GM12878 (cell line): ENCODE data around the gene LMO2. TPM values are rescaled to one million over a fixed set of nuclear protein-coding genes. Genes with fewer than 3 reads are reported as not detected.

Experiments used
- ATAC-seq: fragments of 200-7000 bp; cut with Tn5 transposase; 3 replicates; pipeline ENCODE4 v1.9.1; 2020; ENCODE audit warnings: mild to moderate bottlenecking, moderate library complexity
- BruUV-seq: library from RNA; stranded (reverse); fragments of 400-500 nt; replicated peaks from 2 replicates; lab custom pipeline; 2021; lab: Mats Ljungman, UMichigan
- CTCF ChIA-PET: fragments of 300-600 bp; sonication (Branson Sonifier 250); formaldehyde crosslinking; extraction: SDS; loops from one replicate; lab custom pipeline; 2021; ENCODE audit warnings: inconsistent platforms; lab: Yijun Ruan, JAX
- POLR2A ChIA-PET: fragments of 350-600 bp; formaldehyde crosslinking; extraction: SDS; loops from one replicate; lab custom pipeline; 2021; ENCODE audit warnings: inconsistent platforms; lab: Charles Lee
- RAD21 ChIA-PET: fragments of 300-600 bp; sonication (Branson Sonifier 250); formaldehyde crosslinking; loops from one replicate; lab custom pipeline; 2023; ENCODE audit warnings: antibody characterized with exemption; ENCODE audit not compliant: unreplicated experiment; lab: Charles Lee
- SMC1A ChIA-PET: fragments of 300-600 bp; sonication (Branson Sonifier 250); formaldehyde crosslinking; loops from one replicate; lab custom pipeline; 2023; ENCODE audit not compliant: unreplicated experiment, uncharacterized antibody; lab: Charles Lee
- DNase-seq: peaks from one replicate; pipeline ENCODE4 v3.0.0-alpha.2; 2011; ENCODE audit warnings: low read depth, low spot score
- FAIRE-seq: peaks from 3 replicates; lab custom pipeline; 2011; peaks lifted over from hg19 to GRCh38; lab: Jason Lieb, UNC
- H2AFZ ChIP-seq: 2 replicates; pipeline ENCODE4 v1.6.0; 2011; ENCODE audit warnings: low read depth, low read length, control low read depth; ENCODE audit not compliant: control insufficient read depth
- H3K27ac ChIP-seq: 2 replicates; pipeline ENCODE4 v1.5.1; 2011; ENCODE audit warnings: control low read depth; ENCODE audit not compliant: control insufficient read depth, insufficient read depth
- H3K27me3 ChIP-seq, 2 experiments: replicated peaks in 1 of 2; 2 replicates each; pipeline versions ENCODE4 v1.6.0 to v1.6.1; 2011; ENCODE audit warnings: low read length in 1 of 2; ENCODE audit not compliant: control insufficient read depth in 2 of 2, insufficient read depth in 2 of 2
- H3K36me3 ChIP-seq, 2 experiments: 2 replicates each; pipeline ENCODE4 v1.5.1; 2011; ENCODE audit warnings: low read length in 1 of 2; ENCODE audit not compliant: control insufficient read depth in 2 of 2, insufficient read depth in 2 of 2
- H3K4me1 ChIP-seq: 2 replicates; pipeline ENCODE4 v1.6.1; 2011; ENCODE audit warnings: mild to moderate bottlenecking, low read length, moderate library complexity, mixed read lengths; ENCODE audit not compliant: control insufficient read depth, insufficient read depth
- H3K4me2 ChIP-seq: 2 replicates; pipeline ENCODE4 v1.6.0; 2011; ENCODE audit warnings: control low read depth; ENCODE audit not compliant: control insufficient read depth, insufficient read depth
- H3K4me3 ChIP-seq: fragments of 200-600 bp; sonication (generic); 2 replicates; pipeline ENCODE4 v1.5.1; 2016
- H3K79me2 ChIP-seq: 2 replicates; pipeline ENCODE4 v1.6.0; 2011; ENCODE audit warnings: low read length; ENCODE audit not compliant: control insufficient read depth, insufficient read depth
- H3K9ac ChIP-seq: 2 replicates; pipeline ENCODE4 v1.8.0; 2011; ENCODE audit warnings: low read length, control low read depth, mixed read lengths; ENCODE audit not compliant: control insufficient read depth, insufficient read depth
- H3K9me3 ChIP-seq: replicated peaks from 3 replicates; pipeline ENCODE4 v1.5.1; 2011; ENCODE audit warnings: mild to moderate bottlenecking, low read length; ENCODE audit not compliant: control insufficient read depth, insufficient read depth
- H4K20me1 ChIP-seq: 2 replicates; pipeline ENCODE4 v1.6.0; 2011; ENCODE audit not compliant: control insufficient read depth, insufficient read depth
- ASH2L ChIP-seq: fragments of 300-600, 200-600 bp; sonication (generic); IDR thresholded peaks from 2 replicates; pipeline ENCODE4 v1.6.1; 2017; ENCODE audit warnings: low read depth, mild to moderate bottlenecking, borderline replicate concordance
- CEBPZ ChIP-seq: fragments of 150-350 bp; IDR thresholded peaks from 2 replicates; pipeline ENCODE4 v1.6.1; 2016; ENCODE audit warnings: low read depth, low read length
- E2F4 ChIP-seq: IDR thresholded peaks from 2 replicates; pipeline ENCODE4 v1.6.1; 2012; ENCODE audit warnings: low read depth, low read length, improper control_type of control experiment
- IKZF1 ChIP-seq: fragments of 450-650 bp; conservative IDR thresholded peaks from 2 replicates; pipeline ENCODE4 v1.6.1; 2017; ENCODE audit warnings: antibody characterized with exemption, mild to moderate bottlenecking
- JUNB ChIP-seq: IDR thresholded peaks from 2 replicates; pipeline ENCODE4 v1.6.1; 2016; ENCODE audit warnings: antibody characterized with exemption, mild to moderate bottlenecking
- NBN ChIP-seq: fragments of 450-650 bp; IDR thresholded peaks from 2 replicates; pipeline ENCODE4 v1.6.1; 2016
- RAD51 ChIP-seq: fragments of 450-650 bp; IDR thresholded peaks from 2 replicates; pipeline ENCODE4 v1.6.1; 2016; ENCODE audit warnings: moderate library complexity, mild to moderate bottlenecking, inconsistent platforms
- ZNF217 ChIP-seq: fragments of 450-650 bp; IDR thresholded peaks from 2 replicates; pipeline ENCODE4 v1.6.1; 2017; ENCODE audit warnings: antibody characterized with exemption, mild to moderate bottlenecking
- ZNF24 ChIP-seq: fragments of 450-650 bp; IDR thresholded peaks from 2 replicates; pipeline ENCODE4 v1.6.1; 2017; ENCODE audit warnings: antibody characterized with exemption, mild to moderate bottlenecking
- WGBS: methylation state at CpG from one replicate; pipeline ENCODE4 v1.1.6; 2016; ENCODE audit warnings: low lambda C conversion rate; ENCODE audit not compliant: insufficient replicate concordance, insufficient coverage; ENCODE audit errors: missing lambda C conversion rate; 5-methylcytosine and 5-hydroxymethylcytosine counted together
- in situ Hi-C: fragments of 300-500 bp; cut with MboI; formaldehyde crosslinking; loops from 9 replicates; pipeline ENCODE4 v1.14.3; 2018; ENCODE audit warnings: mixed read lengths
- intact Hi-C: fragments of 100-400 bp; cut with micrococcal nuclease; formaldehyde crosslinking; loops from one replicate; pipeline ENCODE4 v1.14.2; 2022; ENCODE audit not compliant: unreplicated experiment
- polyA plus RNA-seq, 11 experiments: library from polyadenylated mRNA; depleted of rRNA in 4 of 11; unstranded in 6 of 11; stranded (reverse) in 5 of 11; fragments of >200 nt; fragmentation: Nextera tagmentation in 4 of 11; fragmentation: Illumina TruSeq in 1 of 11; extraction: Ambion mirVana in 4 of 11; extraction: Trizol in 1 of 11; gene quantifications; 1 replicate in 1 of 11; 2 replicates in 10 of 11; pipeline versions ENCODE4 v1.2.1 to v1.2.3, GENCODE V29; 2011 to 2016; ENCODE audit warnings: inconsistent platforms in 2 of 11, missing spikeins in 2 of 11, low read depth in 1 of 11
- total RNA-seq, 4 experiments: library from RNA; depleted of rRNA in 3 of 4; stranded (reverse); fragments of >200 nt in 3 of 4; fragmentation: Illumina TruSeq in 1 of 4; extraction: Trizol in 1 of 4; gene quantifications; 2 replicates each; pipeline versions ENCODE4 v1.2.1 to v1.2.3, GENCODE V29; 2013 to 2021

LMO2 gene
- total and polyA plus RNA-seq, 10 of the 15 experiments (the other 5 are each of a cell fraction or from before 2014, with no cell fraction given), result 0.29 to 1.9 (median 1.1) TPM; not detected in 1

- RAD21 ChIA-PET, result interaction anchor here (1.2 kb wide), 1 partner anchor 12 kb away, joined by 3 read pairs; no protein-coding TSS in a partner anchor
- intact Hi-C loops, result loop anchor here (10.0 kb wide), 1 partner anchor 275 kb away; no protein-coding TSS in a partner anchor
- WGBS, result 37% methylated on average over 16 of the region's 16 CpGs
- H3K4me3 ChIP-seq, result no peak overlapping the region
- H3K4me1 ChIP-seq, result no peaks in the 10 kb centered on the region
- no peaks in the 10 kb centered on the region for H4K20me1 ChIP-seq
- no peak for TF ChIP-seq NBN
- no peak for TF ChIP-seq CEBPZ
- TF ChIP-seq RAD51, result no peak
- TF ChIP-seq JUNB, result no peak
- no peak for TF ChIP-seq ASH2L
- TF ChIP-seq E2F4, result no peak
- no peak for TF ChIP-seq ZNF24
- TF ChIP-seq IKZF1, result no peak
- no peak for TF ChIP-seq ZNF217
- SMC1A ChIA-PET, result interaction anchor here (1.2 kb wide), 1 partner anchor 179 kb away, joined by 3 read pairs; no protein-coding TSS in a partner anchor
- in situ Hi-C loops, result loop anchor here (10.0 kb wide), 1 partner anchor 455 kb away; no protein-coding TSS in a partner anchor
- no peaks in the 10 kb centered on the region for H3K9me3 ChIP-seq
- no peaks in the 10 kb centered on the region for H3K79me2 ChIP-seq
- POLR2A ChIA-PET, result interaction anchor here (1.0 kb wide), 1 partner anchor 13 kb away, joined by 3 read pairs; no protein-coding TSS in a partner anchor
- no peak overlapping the region for H3K27ac ChIP-seq
- BruUV-seq, result no TSS peak
- FAIRE-seq (no peak), ATAC-seq (no peak), DNase-seq (no peak)
- no peak overlapping the region for H3K4me2 ChIP-seq
- H3K9ac ChIP-seq, result no peak overlapping the region
- no peaks in the 10 kb centered on the region for H3K36me3 ChIP-seq
- CTCF ChIA-PET, result interaction anchor here (0.6 to 1.8 kb wide), 3 partner anchors 11 to 42 kb away, joined by 3 to 5 read pairs (median 3); no protein-coding TSS in a partner anchor
- H2AFZ ChIP-seq, result no peak overlapping the region
- H3K27me3 ChIP-seq, result peaks cover 3 to 6% of the 10 kb centered on the region in 2 experiments; a peak in 3 of 4 replicates
Observed at GRCh38 chr11:33819278-33820035, 72.4 kb downstream of the LMO2 start.

Other genes starting within 250 kb of the LMO2 start
- gene C11orf91, start 191.2 kb downstream of the LMO2 start, total RNA-seq (2014; rRNA removed), result not detected in 2 replicates
- not detected in 2 replicates for gene C11orf91, start 191.2 kb downstream of the LMO2 start, total RNA-seq (2014; rRNA removed; fragmentation: Illumina TruSeq; extraction: Trizol)
- gene C11orf91, start 191.2 kb downstream of the LMO2 start, total RNA-seq (2021), result 0.35 TPM in 1 of 2 replicates, not detected in the other
- gene C11orf91, start 191.2 kb downstream of the LMO2 start, polyA plus RNA-seq (2011; rRNA removed), result not detected in 2 replicates
- gene C11orf91, start 191.2 kb downstream of the LMO2 start, polyA plus RNA-seq (2014; fragmentation: Illumina TruSeq; extraction: Trizol), result not detected in 2 replicates
- not detected for gene C11orf91, start 191.2 kb downstream of the LMO2 start, polyA plus RNA-seq (2014; fragmentation: Nextera tagmentation; extraction: Ambion mirVana)
- not detected in 2 replicates for gene C11orf91, start 191.2 kb downstream of the LMO2 start, polyA plus RNA-seq (2014; rRNA removed)
- gene C11orf91, start 191.2 kb downstream of the LMO2 start, polyA plus RNA-seq (2016; fragmentation: Nextera tagmentation; extraction: Ambion mirVana), result not detected
- 55.5 and 75.8 TPM in 2 replicates for gene CD59, start 155.7 kb downstream of the LMO2 start, total RNA-seq (2014; rRNA removed)
- 83.2 and 89.0 TPM in 2 replicates for gene CD59, start 155.7 kb downstream of the LMO2 start, total RNA-seq (2014; rRNA removed; fragmentation: Illumina TruSeq; extraction: Trizol)
- 143 and 144 TPM in 2 replicates for gene CD59, start 155.7 kb downstream of the LMO2 start, total RNA-seq (2021)
- 201 and 225 TPM in 2 replicates for gene CD59, start 155.7 kb downstream of the LMO2 start, polyA plus RNA-seq (2011; rRNA removed)
- 185 and 186 TPM in 2 replicates for gene CD59, start 155.7 kb downstream of the LMO2 start, polyA plus RNA-seq (2014; fragmentation: Illumina TruSeq; extraction: Trizol)
- 100 to 1,000 TPM; 223 to 256 TPM for gene CD59, start 155.7 kb downstream of the LMO2 start, polyA plus RNA-seq (2014; fragmentation: Nextera tagmentation; extraction: Ambion mirVana)
- 93.6 and 109 TPM in 2 replicates for gene CD59, start 155.7 kb downstream of the LMO2 start, polyA plus RNA-seq (2014; rRNA removed)
- 100 to 1,000 TPM; 177 to 195 TPM for gene CD59, start 155.7 kb downstream of the LMO2 start, polyA plus RNA-seq (2016; fragmentation: Nextera tagmentation; extraction: Ambion mirVana)
- gene FBXO3, start 117.6 kb downstream of the LMO2 start, total RNA-seq (2014; rRNA removed), result 10.4 and 11.1 TPM in 2 replicates
- gene FBXO3, start 117.6 kb downstream of the LMO2 start, total RNA-seq (2014; rRNA removed; fragmentation: Illumina TruSeq; extraction: Trizol), result 11.6 and 13.2 TPM in 2 replicates
- gene FBXO3, start 117.6 kb downstream of the LMO2 start, total RNA-seq (2021), result 9.2 and 11.3 TPM in 2 replicates
- 33.4 and 45.2 TPM in 2 replicates for gene FBXO3, start 117.6 kb downstream of the LMO2 start, polyA plus RNA-seq (2011; rRNA removed)
- gene FBXO3, start 117.6 kb downstream of the LMO2 start, polyA plus RNA-seq (2014; fragmentation: Illumina TruSeq; extraction: Trizol), result 14.5 and 23.5 TPM in 2 replicates
- gene FBXO3, start 117.6 kb downstream of the LMO2 start, polyA plus RNA-seq (2014; fragmentation: Nextera tagmentation; extraction: Ambion mirVana), result 10 to 100 TPM; 12.4 to 27.1 TPM
- gene FBXO3, start 117.6 kb downstream of the LMO2 start, polyA plus RNA-seq (2014; rRNA removed), result 8.5 and 8.9 TPM in 2 replicates
- 10 to 100 TPM; 20.4 to 24.3 TPM for gene FBXO3, start 117.6 kb downstream of the LMO2 start, polyA plus RNA-seq (2016; fragmentation: Nextera tagmentation; extraction: Ambion mirVana)
- 187 and 189 TPM in 2 replicates for gene CAPRIN1, start 159.7 kb upstream of the LMO2 start, total RNA-seq (2014; rRNA removed)
- 205 and 207 TPM in 2 replicates for gene CAPRIN1, start 159.7 kb upstream of the LMO2 start, total RNA-seq (2014; rRNA removed; fragmentation: Illumina TruSeq; extraction: Trizol)
- gene CAPRIN1, start 159.7 kb upstream of the LMO2 start, total RNA-seq (2021), result 224 and 228 TPM in 2 replicates
- gene CAPRIN1, start 159.7 kb upstream of the LMO2 start, polyA plus RNA-seq (2011; rRNA removed), result 199 and 225 TPM in 2 replicates
- 222 and 255 TPM in 2 replicates for gene CAPRIN1, start 159.7 kb upstream of the LMO2 start, polyA plus RNA-seq (2014; fragmentation: Illumina TruSeq; extraction: Trizol)
- 10 to 100 TPM; 50.4 to 51.8 TPM for gene CAPRIN1, start 159.7 kb upstream of the LMO2 start, polyA plus RNA-seq (2014; fragmentation: Nextera tagmentation; extraction: Ambion mirVana)
- gene CAPRIN1, start 159.7 kb upstream of the LMO2 start, polyA plus RNA-seq (2014; rRNA removed), result 174 and 210 TPM in 2 replicates
- 100 to 1,000 TPM; 184 to 195 TPM for gene CAPRIN1, start 159.7 kb upstream of the LMO2 start, polyA plus RNA-seq (2016; fragmentation: Nextera tagmentation; extraction: Ambion mirVana)
- gene NAT10, start 213.6 kb upstream of the LMO2 start, total RNA-seq (2014; rRNA removed), result 45.2 and 52.2 TPM in 2 replicates
- gene NAT10, start 213.6 kb upstream of the LMO2 start, total RNA-seq (2014; rRNA removed; fragmentation: Illumina TruSeq; extraction: Trizol), result 57.3 and 59.3 TPM in 2 replicates
- 92.3 and 93.8 TPM in 2 replicates for gene NAT10, start 213.6 kb upstream of the LMO2 start, total RNA-seq (2021)
- gene NAT10, start 213.6 kb upstream of the LMO2 start, polyA plus RNA-seq (2011; rRNA removed), result 66.9 and 82.8 TPM in 2 replicates
- gene NAT10, start 213.6 kb upstream of the LMO2 start, polyA plus RNA-seq (2014; fragmentation: Illumina TruSeq; extraction: Trizol), result 72.0 and 73.0 TPM in 2 replicates
- 10 to 100 TPM; 45.1 to 72.5 TPM for gene NAT10, start 213.6 kb upstream of the LMO2 start, polyA plus RNA-seq (2014; fragmentation: Nextera tagmentation; extraction: Ambion mirVana)
- 59.2 and 63.0 TPM in 2 replicates for gene NAT10, start 213.6 kb upstream of the LMO2 start, polyA plus RNA-seq (2014; rRNA removed)
- gene NAT10, start 213.6 kb upstream of the LMO2 start, polyA plus RNA-seq (2016; fragmentation: Nextera tagmentation; extraction: Ambion mirVana), result 10 to 100 TPM; 92.5 to 95.5 TPM